ENCODE data around the gene CMPK1. TPM values are rescaled to one million over a fixed set of nuclear protein-coding genes. Genes with fewer than 3 reads are reported as not detected.
A peak's percentile ranks its signal among the peaks of the same experiment; 100 is the strongest.

Gene CMPK1
- total and polyA plus RNA-seq, 2 experiments from 2014 or later = 114 to 206 TPM

DNA sequence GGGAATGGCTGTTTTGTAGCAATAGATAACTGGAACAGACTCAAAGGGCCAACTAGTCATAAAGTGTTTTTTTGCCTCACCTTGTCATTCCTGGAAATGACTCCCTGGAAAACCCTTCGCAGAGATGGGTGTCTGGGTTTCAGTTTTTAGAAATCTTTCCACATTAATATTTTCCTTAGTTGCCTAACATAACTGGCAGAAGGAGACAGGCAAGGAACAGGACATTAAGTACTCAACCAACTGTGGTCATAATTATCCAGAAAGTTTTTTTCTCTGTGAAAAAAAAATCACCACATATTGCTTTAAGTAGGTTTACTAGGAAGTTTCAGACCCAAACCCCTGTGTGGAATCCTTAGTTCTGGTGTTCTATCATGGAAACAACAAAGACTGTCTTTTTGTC lies 3.4 kb upstream of the CMPK1 start:
- H3K79me2 ChIP-seq = peaks cover 17% of the 10 kb centered on the region
- H3K27ac ChIP-seq = peak overlapping the region; percentile 84
- no peak overlapping the region for H3K4me2 ChIP-seq
- DNase-seq (ENCODE audit: low spot score) = peak; percentile 28
- H2AFZ ChIP-seq = no peak overlapping the region
- TF ChIP-seq EZH2phosphoT487 (IDR thresholded peaks at IDR 0.05; ENCODE audit: low read depth, severe bottlenecking, unreplicated experiment) (no peak), EZH2 (IDR thresholded peaks at IDR 0.05; ENCODE audit: borderline replicate concordance) (no peak)
- TF ChIP-seq, protein P1, sequence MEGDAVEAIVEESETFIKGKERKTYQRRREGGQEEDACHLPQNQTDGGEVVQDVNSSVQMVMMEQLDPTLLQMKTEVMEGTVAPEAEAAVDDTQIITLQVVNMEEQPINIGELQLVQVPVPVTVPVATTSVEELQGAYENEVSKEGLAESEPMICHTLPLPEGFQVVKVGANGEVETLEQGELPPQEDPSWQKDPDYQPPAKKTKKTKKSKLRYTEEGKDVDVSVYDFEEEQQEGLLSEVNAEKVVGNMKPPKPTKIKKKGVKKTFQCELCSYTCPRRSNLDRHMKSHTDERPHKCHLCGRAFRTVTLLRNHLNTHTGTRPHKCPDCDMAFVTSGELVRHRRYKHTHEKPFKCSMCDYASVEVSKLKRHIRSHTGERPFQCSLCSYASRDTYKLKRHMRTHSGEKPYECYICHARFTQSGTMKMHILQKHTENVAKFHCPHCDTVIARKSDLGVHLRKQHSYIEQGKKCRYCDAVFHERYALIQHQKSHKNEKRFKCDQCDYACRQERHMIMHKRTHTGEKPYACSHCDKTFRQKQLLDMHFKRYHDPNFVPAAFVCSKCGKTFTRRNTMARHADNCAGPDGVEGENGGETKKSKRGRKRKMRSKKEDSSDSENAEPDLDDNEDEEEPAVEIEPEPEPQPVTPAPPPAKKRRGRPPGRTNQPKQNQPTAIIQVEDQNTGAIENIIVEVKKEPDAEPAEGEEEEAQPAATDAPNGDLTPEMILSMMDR (IDR thresholded peaks at IDR 0.05; ENCODE audit: poor library complexity) = no peak
- no peaks in the 10 kb centered on the region for H3K36me3 ChIP-seq (replicated peaks; ENCODE audit: insufficient read depth, low read depth)
- no peaks in the 10 kb centered on the region for H4K20me1 ChIP-seq (ENCODE audit: insufficient read depth, poor library complexity, severe bottlenecking)
- no peaks in the 10 kb centered on the region for H3K9me3 ChIP-seq (ENCODE audit: low read depth)
- H3K27me3 ChIP-seq = no peaks in the 10 kb centered on the region
- 100% methylated on average over 1 of the region's 1 CpG for WGBS (ENCODE audit: low lambda C conversion rate, missing lambda C conversion rate)
- no peaks in the 10 kb centered on the region for H3K9me2 ChIP-seq (replicated peaks; ENCODE audit: insufficient read depth)
- H3K4me3 ChIP-seq = no peak overlapping the region
- peaks cover 15% of the 10 kb centered on the region for H3K4me1 ChIP-seq (ENCODE audit: insufficient read depth)

GRCh38 chr1:47331875-47332274 lies 1.7 kb upstream of the CMPK1 start:
- TF ChIP-seq, protein P1 (IDR thresholded peaks at IDR 0.05; ENCODE audit: poor library complexity) = no peak
- no peak for TF ChIP-seq EZH2 (IDR thresholded peaks at IDR 0.05; ENCODE audit: borderline replicate concordance)
- no peak for TF ChIP-seq EZH2phosphoT487 (IDR thresholded peaks at IDR 0.05; ENCODE audit: low read depth, severe bottlenecking, unreplicated experiment)
- Histone ChIP-seq H3K36me3 (replicated peaks; ENCODE audit: insufficient read depth, low read depth) (no peaks in the 10 kb centered on the region), H3K4me3 (no peak overlapping the region), H3K4me2 (peak overlapping the region; percentile 78), H2AFZ (no peak overlapping the region), H3K79me2 (peaks cover 34% of the 10 kb centered on the region), H3K9me3 (ENCODE audit: low read depth) (no peaks in the 10 kb centered on the region), H3K9me2 (replicated peaks; ENCODE audit: insufficient read depth) (no peaks in the 10 kb centered on the region), H3K27ac (peak overlapping the region; percentile 100), H3K27me3 (no peaks in the 10 kb centered on the region), H3K4me1 (ENCODE audit: insufficient read depth) (peaks cover 22% of the 10 kb centered on the region), H4K20me1 (ENCODE audit: insufficient read depth, poor library complexity, severe bottlenecking) (peaks cover 3% of the 10 kb centered on the region)
- 82% methylated on average over 2 of the region's 2 CpGs for WGBS (ENCODE audit: low lambda C conversion rate, missing lambda C conversion rate)
- DNase-seq (ENCODE audit: low spot score) = no peak

DNA sequence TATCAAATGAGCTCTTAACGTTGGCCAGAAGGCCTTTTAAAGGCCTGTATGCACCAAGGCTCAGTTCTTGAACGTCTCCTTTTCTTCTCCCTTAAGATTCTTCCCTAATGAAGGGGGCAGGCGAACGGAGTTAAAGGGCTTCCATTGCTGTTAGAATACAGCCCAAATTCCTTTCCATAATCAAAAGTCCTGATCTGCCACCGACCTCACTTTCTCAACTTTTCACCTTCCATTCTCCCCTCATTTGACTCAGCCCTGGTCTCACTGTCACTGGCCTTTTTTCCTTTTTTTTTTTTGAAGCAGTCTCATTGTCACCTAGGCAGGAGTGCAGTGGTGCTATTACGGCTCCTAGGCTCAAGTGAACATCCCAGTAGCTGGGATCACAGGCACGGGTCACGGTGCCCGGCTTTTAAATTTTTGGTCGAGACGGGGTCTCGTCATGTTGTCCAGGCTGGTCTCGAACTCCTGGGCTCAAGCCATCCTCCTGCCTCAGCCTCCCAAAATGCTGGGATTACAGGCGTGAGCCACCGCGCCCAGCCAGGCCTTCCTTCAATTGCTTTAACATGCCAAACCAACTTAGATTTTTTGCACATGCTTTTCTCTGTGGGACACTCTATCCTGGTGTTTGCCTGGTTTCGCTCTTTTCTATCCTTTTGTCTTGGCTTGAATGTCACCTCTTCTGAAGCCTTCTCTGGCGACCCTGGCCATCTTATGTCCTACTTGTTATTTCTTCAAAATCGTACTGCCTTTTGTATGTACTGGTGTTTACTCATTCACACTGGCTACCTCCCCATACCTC lies 612 bp upstream of the CMPK1 start:
- peaks cover 45% of the 10 kb centered on the region for H3K79me2 ChIP-seq
- H3K27me3 ChIP-seq = no peaks in the 10 kb centered on the region
- no peaks in the 10 kb centered on the region for H3K36me3 ChIP-seq (replicated peaks; ENCODE audit: insufficient read depth, low read depth)
- 50% methylated on average over 19 of the region's 19 CpGs for WGBS (ENCODE audit: low lambda C conversion rate, missing lambda C conversion rate)
- H3K9me2 ChIP-seq (replicated peaks; ENCODE audit: insufficient read depth) = no peaks in the 10 kb centered on the region
- H3K4me2 ChIP-seq = peak overlapping the region; percentile 78
- TF ChIP-seq, protein P1 (IDR thresholded peaks at IDR 0.05; ENCODE audit: poor library complexity) = no peak
- TF ChIP-seq EZH2 (IDR thresholded peaks at IDR 0.05; ENCODE audit: borderline replicate concordance) (no peak), EZH2phosphoT487 (IDR thresholded peaks at IDR 0.05; ENCODE audit: low read depth, severe bottlenecking, unreplicated experiment) (no peak)
- no peaks in the 10 kb centered on the region for H3K9me3 ChIP-seq (ENCODE audit: low read depth)
- peak overlapping the region; percentile 95 for H3K4me3 ChIP-seq
- H3K4me1 ChIP-seq (ENCODE audit: insufficient read depth) = peaks cover 22% of the 10 kb centered on the region
- peak overlapping the region; percentile 100 for H3K27ac ChIP-seq
- H4K20me1 ChIP-seq (ENCODE audit: insufficient read depth, poor library complexity, severe bottlenecking) = peaks cover 3% of the 10 kb centered on the region
- DNase-seq (ENCODE audit: low spot score) = no peak
- peak overlapping the region; percentile 98 for H2AFZ ChIP-seq

All from hepatocyte (in vitro differentiated cells).